IMR-90 (cell line): Measurements from ENCODE around the gene AHI1. TPM values are rescaled to one million over a fixed set of nuclear protein-coding genes. Genes with fewer than 3 reads are reported as not detected.
A peak's percentile ranks its signal among the peaks of the same experiment; 100 is the strongest.

Source experiments
- ATAC-seq: fragments of 200-7000 bp; cut with Tn5 transposase; 2 replicates; pipeline ENCODE4 v1.9.1; 2020; ENCODE audit warnings: low read depth, mild to moderate bottlenecking, moderate library complexity
- BruUV-seq: library from RNA; stranded (reverse); fragments of 400-500 nt; replicated peaks from 2 replicates; lab custom pipeline; 2021; lab: Mats Ljungman, UMichigan
- CTCF ChIA-PET: fragments of 300-600 bp; formaldehyde crosslinking; extraction: SDS; loops from one replicate; lab custom pipeline; 2021; ENCODE audit warnings: antibody characterized with exemption; lab: Yijun Ruan, JAX
- POLR2A ChIA-PET: fragments of 300-600 bp; sonication (Branson Sonifier 250); formaldehyde crosslinking; loops from one replicate; lab custom pipeline; 2022; ENCODE audit warnings: antibody characterized with exemption; ENCODE audit not compliant: unreplicated experiment; lab: Charles Lee
- DNase-seq: peaks from one replicate; pipeline ENCODE4 v3.0.0; 2013
- H2AFZ ChIP-seq: replicated peaks from 2 replicates; pipeline ENCODE3; 2013; ENCODE audit warnings: low read length, mild to moderate bottlenecking; ENCODE audit not compliant: poor library complexity
- H2AK5ac ChIP-seq: 2 replicates; pipeline ENCODE4 v1.6.1; 2013; ENCODE audit warnings: low read depth, low read length, inconsistent platforms
- H2AK9ac ChIP-seq: replicated peaks from 2 replicates; pipeline ENCODE3; 2013; ENCODE audit warnings: mild to moderate bottlenecking, low read depth, low read length, moderate library complexity; ENCODE audit not compliant: poor library complexity
- H2BK120ac ChIP-seq: 2 replicates; pipeline ENCODE4 v1.6.1; 2013; ENCODE audit warnings: low read depth, low read length, inconsistent platforms
- H2BK15ac ChIP-seq: 3 replicates; pipeline ENCODE4 v1.6.1; 2013; ENCODE audit warnings: low read depth, low read length, inconsistent platforms
- H2BK20ac ChIP-seq: 2 replicates; pipeline ENCODE4 v1.6.1; 2013; ENCODE audit warnings: low read depth, mild to moderate bottlenecking, inconsistent platforms, low read length, moderate library complexity
- H2BK5ac ChIP-seq: 2 replicates; pipeline ENCODE4 v1.6.1; 2013; ENCODE audit warnings: mild to moderate bottlenecking, low read depth, low read length, inconsistent platforms; ENCODE audit not compliant: poor library complexity, severe bottlenecking
- H3K14ac ChIP-seq: replicated peaks from 2 replicates; pipeline ENCODE4 v1.6.1; 2013; ENCODE audit warnings: low read depth, low read length, inconsistent platforms
- H3K18ac ChIP-seq: 2 replicates; pipeline ENCODE4 v1.6.1; 2013; ENCODE audit warnings: low read depth, low read length, control low read depth
- H3K23ac ChIP-seq: 2 replicates; pipeline ENCODE4 v1.6.1; 2013; ENCODE audit warnings: low read depth, low read length, inconsistent platforms
- H3K27ac ChIP-seq: 2 replicates; pipeline ENCODE4 v1.5.1; 2013; ENCODE audit warnings: mild to moderate bottlenecking, control low read depth, low read length; ENCODE audit not compliant: insufficient read depth
- H3K27me3 ChIP-seq: 2 replicates; pipeline ENCODE4 v1.6.1; 2013; ENCODE audit warnings: low read length; ENCODE audit not compliant: control insufficient read depth, insufficient read depth
- H3K36me3 ChIP-seq: 2 replicates; pipeline ENCODE4 v1.6.1; 2013; ENCODE audit warnings: low read length, mixed read lengths; ENCODE audit not compliant: control insufficient read depth, insufficient read depth
- H3K4ac ChIP-seq: 2 replicates; pipeline ENCODE4 v1.6.1; 2013; ENCODE audit warnings: low read depth, low read length, inconsistent platforms
- H3K4me1 ChIP-seq: 2 replicates; pipeline ENCODE4 v1.6.1; 2013; ENCODE audit warnings: low read length, mixed read lengths; ENCODE audit not compliant: control insufficient read depth, insufficient read depth
- H3K4me2 ChIP-seq: 2 replicates; pipeline ENCODE4 v1.6.1; 2013; ENCODE audit warnings: low read depth, mild to moderate bottlenecking, control low read depth, low read length, moderate library complexity
- H3K4me3 ChIP-seq: 2 replicates; pipeline ENCODE4 v1.5.1; 2013; ENCODE audit warnings: low read depth, mild to moderate bottlenecking, control low read depth, low read length, moderate library complexity; ENCODE audit not compliant: insufficient read depth
- H3K56ac ChIP-seq: 2 replicates; pipeline ENCODE4 v1.6.1; 2013; ENCODE audit warnings: low read length, inconsistent platforms; ENCODE audit not compliant: insufficient read depth; ENCODE audit errors: extremely low read depth
- H3K79me1 ChIP-seq, 2 experiments: 2 replicates each; pipeline ENCODE4 v1.6.1; 2013; ENCODE audit warnings: low read length in 2 of 2, inconsistent platforms in 1 of 2, low read depth in 1 of 2
- H3K9ac ChIP-seq: 2 replicates; pipeline ENCODE4 v1.6.1; 2013; ENCODE audit warnings: low read depth, low read length, control low read depth
- H3K9me1 ChIP-seq: 2 replicates; pipeline ENCODE4 v1.6.1; 2013; ENCODE audit warnings: low read length, inconsistent platforms; ENCODE audit not compliant: insufficient read depth
- H3K9me3 ChIP-seq: 2 replicates; pipeline ENCODE4 v1.6.1; 2013; ENCODE audit warnings: low read length; ENCODE audit not compliant: control insufficient read depth, insufficient read depth
- H4K20me1 ChIP-seq: 2 replicates; pipeline ENCODE4 v1.6.1; 2013; ENCODE audit warnings: low read length, inconsistent platforms; ENCODE audit not compliant: insufficient read depth
- H4K5ac ChIP-seq: 2 replicates; pipeline ENCODE4 v1.6.1; 2013; ENCODE audit warnings: mild to moderate bottlenecking, low read depth, low read length, control low read depth
- H4K8ac ChIP-seq, 2 experiments: 2 replicates each; pipeline ENCODE4 v1.6.1; 2013; ENCODE audit warnings: low read depth in 2 of 2, low read length in 2 of 2, control low read depth in 1 of 2, inconsistent platforms in 1 of 2
- H4K91ac ChIP-seq: 2 replicates; pipeline ENCODE4 v1.6.1; 2013; ENCODE audit warnings: low read depth, low read length, inconsistent platforms; ENCODE audit not compliant: insufficient read depth
- BHLHE40 ChIP-seq: fragments of 150-350 bp; IDR thresholded peaks from 2 replicates; pipeline ENCODE4 v1.6.1; 2016; ENCODE audit warnings: mild to moderate bottlenecking, low read depth, low read length
- CEBPB ChIP-seq: IDR thresholded peaks from 2 replicates; pipeline ENCODE4 v1.6.1; 2012; ENCODE audit warnings: low read depth, low read length, improper control_type of control experiment
- CTCF ChIP-seq: conservative IDR thresholded peaks from 2 replicates; pipeline ENCODE4 v1.5.1; 2012; ENCODE audit warnings: mild to moderate bottlenecking, low read depth, low read length, improper control_type of control experiment
- ELK1 ChIP-seq: fragments of 150-350 bp; IDR thresholded peaks from 2 replicates; pipeline ENCODE4 v1.6.1; 2016; ENCODE audit warnings: low read depth, mild to moderate bottlenecking, low read length, moderate library complexity, borderline replicate concordance
- FOS ChIP-seq: fragments of 150-350 bp; IDR thresholded peaks from 2 replicates; pipeline ENCODE4 v1.6.1; 2016; ENCODE audit warnings: low read depth, low read length
- MAFK ChIP-seq: IDR thresholded peaks from 2 replicates; pipeline ENCODE4 v1.6.1; 2012; ENCODE audit warnings: low read depth, low read length, improper control_type of control experiment
- MAZ ChIP-seq: IDR thresholded peaks from 2 replicates; pipeline ENCODE4 v1.6.1; 2012; ENCODE audit warnings: low read depth, mild to moderate bottlenecking, low read length, improper control_type of control experiment, moderate library complexity, borderline replicate concordance
- MXI1 ChIP-seq: IDR thresholded peaks from 2 replicates; pipeline ENCODE4 v1.6.1; 2012; ENCODE audit warnings: low read depth, mild to moderate bottlenecking, low read length, moderate library complexity, borderline replicate concordance
- NFE2L2 ChIP-seq: fragments of 150-350 bp; IDR thresholded peaks from 2 replicates; pipeline ENCODE4 v1.6.1; 2016; ENCODE audit warnings: low read depth, mild to moderate bottlenecking, low read length
- POLR2A ChIP-seq: IDR thresholded peaks from 2 replicates; pipeline ENCODE4 v1.6.1; 2012; ENCODE audit warnings: mild to moderate bottlenecking, low read depth, low read length
- RFX5 ChIP-seq: IDR thresholded peaks from 2 replicates; pipeline ENCODE4 v1.8.0; 2012; ENCODE audit warnings: low read depth, mild to moderate bottlenecking, low read length, moderate library complexity
- WGBS, 2 experiments: methylation state at CpG; one replicate each; pipeline versions ENCODE4 v1.1.5 to v1.1.7; 2013; ENCODE audit warnings: missing lambda C conversion rate in 2 of 2; ENCODE audit not compliant: insufficient read length in 1 of 2; ENCODE audit errors: extremely low coverage in 2 of 2; 5-methylcytosine and 5-hydroxymethylcytosine counted together
- dilution Hi-C: fragments of 300-500 bp; cut with HindIII; formaldehyde crosslinking; loops from one replicate; pipeline ENCODE4 v1.14.3; 2018; ENCODE audit warnings: low sequenced_read_pairs; ENCODE audit not compliant: unreplicated experiment
- in situ Hi-C: fragments of 300-500 bp; cut with MboI; formaldehyde crosslinking; loops from 3 replicates; pipeline ENCODE4 v1.14.3; 2019; ENCODE audit warnings: low sequenced_read_pairs, inconsistent platforms, mixed read lengths
- intact Hi-C: fragments of 100-400 bp; cut with micrococcal nuclease; formaldehyde crosslinking; loops from 2 replicates; pipeline ENCODE4 v1.10.0; 2022
- polyA plus RNA-seq, 3 experiments: library from polyadenylated mRNA; depleted of rRNA; stranded (reverse); fragments of >200 nt; gene quantifications; 2 replicates each; pipeline ENCODE4 v1.2.3, GENCODE V29; 2012; ENCODE audit warnings: low replicate concordance in 1 of 3
- total RNA-seq: library from RNA; depleted of rRNA; stranded (reverse); fragments of >200 nt; gene quantifications from 2 replicates; pipeline ENCODE4 v1.2.3, GENCODE V29; 2012
- TF ChIP-seq, protein P1 (sequence below): fragments of 150-350 bp; IDR thresholded peaks from 2 replicates; pipeline ENCODE4 v1.6.1; 2017; ENCODE audit warnings: mild to moderate bottlenecking, antibody characterized with exemption, low read length, low read depth

AHI1 gene
- total and polyA plus RNA-seq, 2 of the 4 experiments (the other 2 are of a cell fraction) = 9.5 to 19.4 TPM

DNA sequence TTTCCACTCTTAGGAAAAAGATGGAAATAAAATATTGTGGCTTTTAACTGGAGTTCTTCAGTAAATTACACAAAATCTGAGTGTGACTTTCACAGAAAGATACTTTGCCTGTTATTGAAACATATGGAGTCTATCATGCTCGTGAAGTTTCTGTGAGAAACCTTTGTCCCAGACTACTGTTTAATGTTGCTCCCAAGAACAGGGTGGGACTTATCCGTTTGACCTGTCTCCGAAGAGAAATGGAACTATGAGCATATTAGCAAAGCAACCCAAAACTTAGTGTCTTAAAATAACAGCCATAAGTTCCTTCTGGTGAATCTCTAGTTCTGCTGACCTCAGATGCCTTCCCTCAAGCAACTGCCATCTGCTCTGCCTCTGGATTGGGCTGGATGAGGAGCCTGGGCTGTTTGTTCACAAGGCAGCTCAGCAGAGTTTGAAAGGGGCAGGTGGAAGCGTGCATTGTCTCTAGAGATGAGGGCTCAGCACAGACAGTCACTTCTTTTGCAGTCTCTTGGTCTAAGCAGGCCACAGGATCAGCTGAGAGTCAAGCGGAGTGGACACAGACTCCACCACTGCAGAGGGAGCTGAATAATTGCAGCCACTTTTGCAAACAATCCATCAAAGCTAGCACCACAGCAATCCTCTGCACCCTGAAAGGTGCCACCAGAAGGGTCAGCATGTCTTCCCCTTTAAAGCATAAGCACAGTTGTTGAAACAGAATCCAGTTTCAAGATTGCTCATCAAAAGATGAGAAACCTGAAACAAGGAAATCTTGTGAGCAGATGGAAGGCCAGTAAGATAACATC, 263.7 kb downstream of the AHI1 start:
- intact Hi-C loops (no loop called here), in situ Hi-C loops (no loop called here), dilution Hi-C loops (no loop called here)
- H2AK9ac ChIP-seq = no peak overlapping the region
- H3K9me1 ChIP-seq = no peaks in the 10 kb centered on the region
- H4K20me1 ChIP-seq = no peaks in the 10 kb centered on the region
- no CpG with 5 or more reads among the region's 5 CpGs for WGBS, 2 experiments
- no peak overlapping the region for H4K91ac ChIP-seq
- no peak overlapping the region for H2BK120ac ChIP-seq
- TF ChIP-seq ELK1 (no peak), CEBPB (no peak), MXI1 (no peak), FOS (no peak), POLR2A (no peak), MAZ (no peak), NFE2L2 (no peak), MAFK (no peak), BHLHE40 (no peak), RFX5 (no peak), CTCF (no peak)
- TF ChIP-seq, protein P1, sequence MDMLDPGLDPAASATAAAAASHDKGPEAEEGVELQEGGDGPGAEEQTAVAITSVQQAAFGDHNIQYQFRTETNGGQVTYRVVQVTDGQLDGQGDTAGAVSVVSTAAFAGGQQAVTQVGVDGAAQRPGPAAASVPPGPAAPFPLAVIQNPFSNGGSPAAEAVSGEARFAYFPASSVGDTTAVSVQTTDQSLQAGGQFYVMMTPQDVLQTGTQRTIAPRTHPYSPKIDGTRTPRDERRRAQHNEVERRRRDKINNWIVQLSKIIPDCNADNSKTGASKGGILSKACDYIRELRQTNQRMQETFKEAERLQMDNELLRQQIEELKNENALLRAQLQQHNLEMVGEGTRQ = no peak
- no peak overlapping the region for H2BK5ac ChIP-seq
- no peak overlapping the region for H3K4me3 ChIP-seq
- H2AFZ ChIP-seq = peak overlapping the region; percentile 49
- no peak overlapping the region for H2BK15ac ChIP-seq
- H3K14ac ChIP-seq = no peak overlapping the region
- no peaks in the 10 kb centered on the region for H3K36me3 ChIP-seq
- H2AK5ac ChIP-seq = no peak overlapping the region
- no TSS peak for BruUV-seq
- no peak overlapping the region for H3K4ac ChIP-seq
- H4K8ac ChIP-seq = no peak overlapping the region
- H3K18ac ChIP-seq = no peak overlapping the region
- H3K23ac ChIP-seq = no peak overlapping the region
- no peak overlapping the region for H3K56ac ChIP-seq
- H3K27ac ChIP-seq = no peak overlapping the region
- H4K5ac ChIP-seq = no peak overlapping the region
- ChIA-PET CTCF (no interaction called here), POLR2A (no interaction called here)
- H3K27me3 ChIP-seq = peaks cover 7% of the 10 kb centered on the region
- ATAC-seq (0 out of 2 replicates have a peak, but pooled peaks have one; percentile 27), DNase-seq (no peak)
- no peaks in the 10 kb centered on the region for H3K9me3 ChIP-seq
- H3K4me2 ChIP-seq = no peak overlapping the region
- H3K4me1 ChIP-seq = no peaks in the 10 kb centered on the region
- H2BK20ac ChIP-seq = no peak overlapping the region
- H3K9ac ChIP-seq = no peak overlapping the region
- H3K79me1 ChIP-seq = no peaks in the 10 kb centered on the region
